SK-N-SH (cell line): ENCODE measurements around the gene GLYR1. TPM values are rescaled to one million over a fixed set of nuclear protein-coding genes. Genes with fewer than 3 reads are reported as not detected.
"Not testable (repeated sequence)": the region's sequence is repeated elsewhere in the genome, so short reads cannot be mapped to it uniquely, and the experiment has no call there.

Source experiments
- CTCF ChIA-PET: fragments of 300-600, 350-600 bp; formaldehyde crosslinking; extraction: SDS; loops from one replicate; lab custom pipeline; 2021; lab: Yijun Ruan, JAX
- POLR2A ChIA-PET: fragments of 350-600 bp; sonication (Branson Sonifier 250); formaldehyde crosslinking; extraction: SDS; loops from one replicate; lab custom pipeline; 2020; ENCODE audit warnings: antibody characterized with exemption, inconsistent platforms; lab: Yijun Ruan, JAX
- DNase-seq: peaks from one replicate; pipeline ENCODE4 v3.0.0; 2012
- H2AFZ ChIP-seq: fragments of 200-600 bp; sonication (generic); 2 replicates; pipeline ENCODE4 v1.8.1; 2016; ENCODE audit warnings: antibody characterized with exemption, mild to moderate bottlenecking, low read depth
- H3F3A ChIP-seq: fragments of 200-600 bp; sonication (generic); replicated peaks from 2 replicates; pipeline ENCODE3; 2016; ENCODE audit warnings: antibody characterized with exemption, mild to moderate bottlenecking; ENCODE audit not compliant: insufficient read depth
- H3K27ac ChIP-seq, 2 experiments: fragments of 200-500 bp in 1 of 2; fragments of 200-600 bp in 1 of 2; sonication (Bioruptor generic) in 1 of 2; sonication (generic), shearing (Covaris generic) in 1 of 2; 2 replicates each; pipeline versions ENCODE4 v1.5.1 to v1.6.1; 2014 to 2016; ENCODE audit warnings: low read depth in 2 of 2, inconsistent platforms in 1 of 2, low read length in 1 of 2, mild to moderate bottlenecking in 1 of 2, mixed read lengths in 1 of 2
- H3K27me3 ChIP-seq: fragments of 200-600 bp; sonication (generic), shearing (Covaris generic); 2 replicates; pipeline ENCODE4 v1.6.1; 2016; ENCODE audit warnings: mixed run types; ENCODE audit not compliant: insufficient read depth
- H3K36me3 ChIP-seq, 2 experiments: fragments of 200-500 bp in 1 of 2; fragments of 200-600 bp in 1 of 2; sonication (Bioruptor generic) in 1 of 2; sonication (generic) in 1 of 2; replicated peaks in 1 of 2; 2 replicates each; pipeline versions ENCODE3 to v1.5.1; 2014 to 2016; ENCODE audit warnings: low read length in 1 of 2, mild to moderate bottlenecking in 1 of 2; ENCODE audit not compliant: insufficient read depth in 2 of 2, control insufficient read depth in 1 of 2
- H3K4me1 ChIP-seq, 2 experiments: fragments of 200-500 bp in 1 of 2; fragments of 200-600 bp in 1 of 2; sonication (Bioruptor generic) in 1 of 2; sonication (generic), shearing (Covaris generic) in 1 of 2; 2 replicates each; pipeline versions ENCODE4 v1.5.1 to v1.6.1; 2014 to 2016; ENCODE audit warnings: low read depth in 1 of 2, low read length in 1 of 2, mixed run types in 1 of 2; ENCODE audit not compliant: insufficient read depth in 2 of 2, control insufficient read depth in 1 of 2
- H3K4me2 ChIP-seq: fragments of 200-600 bp; sonication (generic), shearing (Covaris generic); 2 replicates; pipeline ENCODE4 v1.6.1; 2017; ENCODE audit warnings: mixed run types
- H3K4me3 ChIP-seq, 2 experiments: fragments of 200-500 bp in 1 of 2; fragments of 200-600 bp in 1 of 2; sonication (Bioruptor generic) in 1 of 2; sonication (generic), shearing (Covaris generic) in 1 of 2; 2 replicates each; pipeline versions ENCODE4 v1.5.1 to v1.8.1; 2014 to 2016; ENCODE audit warnings: low read depth in 2 of 2, inconsistent platforms in 1 of 2, low read length in 1 of 2, mild to moderate bottlenecking in 1 of 2, mixed read lengths in 1 of 2, moderate library complexity in 1 of 2
- H3K79me2 ChIP-seq: fragments of 200-600 bp; sonication (generic); 2 replicates; pipeline ENCODE4 v1.8.1; 2017; ENCODE audit warnings: mild to moderate bottlenecking; ENCODE audit not compliant: insufficient read depth
- H3K9ac ChIP-seq: fragments of 200-600 bp; sonication (generic); 2 replicates; pipeline ENCODE4 v1.6.1; 2017; ENCODE audit warnings: mixed run types
- H3K9me2 ChIP-seq: fragments of 200-600 bp; sonication (generic); 2 replicates; pipeline ENCODE4 v1.6.1; 2017; ENCODE audit warnings: mixed run types
- H3K9me3 ChIP-seq: fragments of 200-600 bp; sonication (generic); 2 replicates; pipeline ENCODE4 v1.6.1; 2017; ENCODE audit warnings: mixed run types, mild to moderate bottlenecking, moderate library complexity
- H4K20me1 ChIP-seq: fragments of 200-600 bp; sonication (generic); 2 replicates; pipeline ENCODE4 v1.6.1; 2017; ENCODE audit warnings: mild to moderate bottlenecking, mixed run types; ENCODE audit not compliant: insufficient read depth
- CHD2 ChIP-seq: fragments of 150-350 bp; IDR thresholded peaks from 2 replicates; pipeline ENCODE4 v1.6.1; 2018; ENCODE audit warnings: low read length; ENCODE audit not compliant: partially characterized antibody
- CTCF ChIP-seq: fragments of 200-600 bp; sonication (generic); IDR thresholded peaks from 2 replicates; pipeline ENCODE4 v1.6.1; 2017; ENCODE audit warnings: antibody characterized with exemption, mild to moderate bottlenecking, moderate library complexity
- ELF1 ChIP-seq: IDR thresholded peaks from 2 replicates; pipeline ENCODE4 v1.4.0; 2012
- EP300 ChIP-seq, 2 experiments: IDR thresholded peaks; 2 replicates each; pipeline versions ENCODE4 v1.4.0 to v1.6.1; 2012; ENCODE audit warnings: borderline replicate concordance in 1 of 2, low read depth in 1 of 2, low read length in 1 of 2
- FOSL2 ChIP-seq: IDR thresholded peaks from 2 replicates; pipeline ENCODE4 v1.4.0; 2012; ENCODE audit warnings: low read depth, mild to moderate bottlenecking, moderate library complexity, borderline replicate concordance
- RAD21 ChIP-seq: IDR thresholded peaks from 2 replicates; pipeline ENCODE4 v1.6.1; 2012; ENCODE audit warnings: mild to moderate bottlenecking, low read length
- REST ChIP-seq: IDR thresholded peaks from 2 replicates; pipeline ENCODE4 v1.6.1; 2012; ENCODE audit warnings: mild to moderate bottlenecking, low read depth, low read length, moderate library complexity
- RXRA ChIP-seq: IDR thresholded peaks from 2 replicates; pipeline ENCODE4 v1.4.0; 2012; ENCODE audit warnings: low read depth, mild to moderate bottlenecking, borderline replicate concordance
- TEAD4 ChIP-seq: IDR thresholded peaks from 2 replicates; pipeline ENCODE4 v1.4.0; 2012; ENCODE audit warnings: mild to moderate bottlenecking, borderline replicate concordance; ENCODE audit not compliant: insufficient read depth
- USF1 ChIP-seq: IDR thresholded peaks from 2 replicates; pipeline ENCODE4 v1.4.0; 2012; ENCODE audit warnings: low read depth, borderline replicate concordance
- WGBS: methylation state at CpG from one replicate; pipeline ENCODE4 v1.1.6; 2017; ENCODE audit warnings: low lambda C conversion rate; 5-methylcytosine and 5-hydroxymethylcytosine counted together
- polyA plus RNA-seq, 3 experiments: library from polyadenylated mRNA; depleted of rRNA; stranded (reverse); fragments of >200 nt; gene quantifications; 2 replicates each; pipeline ENCODE4 v1.2.3, GENCODE V29; 2012
- TF ChIP-seq, protein P1 (sequence below): IDR thresholded peaks from 2 replicates; pipeline ENCODE4 v1.4.0; 2012; ENCODE audit warnings: low read depth

The GLYR1 gene
- polyA plus RNA-seq, 1 of the 3 experiments (the other 2 are of a cell fraction) = 40.1 TPM

DNA sequence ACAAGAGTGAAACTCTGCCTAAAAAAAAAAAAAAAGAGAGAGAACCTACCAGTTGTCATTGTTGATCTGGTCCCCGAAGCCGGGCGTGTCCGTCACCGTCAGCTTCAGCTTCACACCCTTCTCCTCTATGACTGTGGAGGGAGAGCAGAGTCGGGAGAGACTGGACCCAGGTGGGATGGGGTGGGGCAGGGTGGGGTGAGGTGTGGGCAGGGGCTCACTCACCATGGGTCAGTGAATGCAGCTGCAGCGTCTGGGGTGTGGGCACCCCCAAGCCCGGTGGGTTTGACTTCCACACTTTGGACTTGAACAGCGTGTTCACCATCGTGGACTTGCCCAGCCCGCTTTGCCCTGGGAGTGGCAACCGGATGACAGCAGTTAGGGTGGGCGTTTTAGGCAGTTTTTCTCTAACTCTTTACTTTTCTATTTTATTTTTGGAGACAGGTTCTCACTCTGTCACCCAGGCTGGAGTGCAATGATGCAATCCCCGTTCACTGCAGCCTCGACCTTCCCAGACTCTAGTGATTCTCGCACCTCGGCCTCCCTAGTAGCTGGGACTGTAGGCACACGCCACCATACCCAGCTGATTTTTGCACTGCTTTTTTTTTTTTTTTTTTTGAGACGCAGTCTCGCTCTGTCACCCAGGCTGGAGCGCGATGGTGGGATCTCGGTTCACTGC, 61.2 kb downstream of the GLYR1 start:
- Histone ChIP-seq H3K4me2 (no peak overlapping the region), H3K9me3 (no peaks in the 10 kb centered on the region), H3F3A (no peaks in the 10 kb centered on the region), H3K79me2 (no peaks in the 10 kb centered on the region), H3K36me3 (no peaks in the 10 kb centered on the region), H3K27me3 (no peaks in the 10 kb centered on the region), H3K27ac (no peak overlapping the region), H4K20me1 (no peaks in the 10 kb centered on the region), H3K9ac (no peak overlapping the region), H3K4me1 (peaks cover 0 to 11% of the 10 kb centered on the region in 2 experiments; a peak in 1 of 4 replicates), H3K4me3 (no peak overlapping the region), H3K9me2 (no peaks in the 10 kb centered on the region), H2AFZ (no peak overlapping the region)
- no peak for DNase-seq
- POLR2A ChIA-PET = interaction anchor here (0.6 kb wide), 2 partner anchors 27 to 39 kb away, joined by 3 read pairs; no protein-coding TSS in a partner anchor
- CTCF ChIA-PET = interaction anchor here (1.7 kb wide), 1 partner anchor 9 kb away, joined by 4 read pairs; no protein-coding TSS in a partner anchor
- 91% methylated on average over 22 of the region's 23 CpGs for WGBS
- TF ChIP-seq CHD2 (no peak), FOSL2 (no peak)

- H3K27ac ChIP-seq, H3K9me3 ChIP-seq, POLR2A ChIA-PET, H3K27me3 ChIP-seq, H3K4me3 ChIP-seq, DNase-seq, H3K36me3 ChIP-seq, H3K9me2 ChIP-seq, H4K20me1 ChIP-seq, H3K4me2 ChIP-seq, CTCF ChIA-PET, H2AFZ ChIP-seq, H3F3A ChIP-seq, H3K9ac ChIP-seq, H3K79me2 ChIP-seq: not testable (repeated sequence)
- H3K4me1 ChIP-seq = peaks cover 0 to 11% of the 10 kb centered on the region in 2 experiments; a peak in 1 of 4 replicates
- 90% methylated on average over 14 of the region's 14 CpGs for WGBS
Measured at GRCh38 chr16:4784444-4784987, 62.6 kb downstream of the GLYR1 start.

- Histone ChIP-seq H4K20me1 (no peaks in the 10 kb centered on the region), H3F3A (no peaks in the 10 kb centered on the region), H3K9me3 (no peaks in the 10 kb centered on the region), H3K4me3 (no peak overlapping the region), H3K27ac (no peak overlapping the region), H2AFZ (no peak overlapping the region), H3K27me3 (no peaks in the 10 kb centered on the region), H3K9me2 (no peaks in the 10 kb centered on the region), H3K4me1 (peaks cover 0 to 11% of the 10 kb centered on the region in 2 experiments; a peak in 1 of 4 replicates), H3K9ac (no peak overlapping the region), H3K36me3 (no peaks in the 10 kb centered on the region), H3K4me2 (no peak overlapping the region), H3K79me2 (no peaks in the 10 kb centered on the region)
- WGBS = 93% methylated on average over 13 of the region's 16 CpGs
- ChIA-PET POLR2A (no interaction called here), CTCF (no interaction called here)
- no peak for DNase-seq
- TF ChIP-seq CTCF (no peak), FOSL2 (no peak), RXRA (no peak), RAD21 (no peak), ELF1 (no peak), REST (no peak), TEAD4 (no peak), USF1 (no peak), EP300 (IDR thresholded peaks at IDR 0.05; ENCODE audit: borderline replicate concordance in 1 of 2, low read depth in 1 of 2, low read length in 1 of 2) (no peak)
- TF ChIP-seq, protein P1, sequence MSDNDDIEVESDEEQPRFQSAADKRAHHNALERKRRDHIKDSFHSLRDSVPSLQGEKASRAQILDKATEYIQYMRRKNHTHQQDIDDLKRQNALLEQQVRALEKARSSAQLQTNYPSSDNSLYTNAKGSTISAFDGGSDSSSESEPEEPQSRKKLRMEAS = no peak
Measured at GRCh38 chr16:4783951-4784336, 63.1 kb downstream of the GLYR1 start.
